Stimulated activated CD4-positive, alpha-beta T cell treated with anti-CD3 and anti-CD28 coated beads, TNF-alpha, amount 100 ng/mL, for 1 hour (primary cell): Measurements from ENCODE around the gene MYL9.

Source experiments
- DNase-seq, 3 donors: peaks; one replicate each; pipeline ENCODE4 v3.0.0-alpha.2; 2020; ENCODE audit warnings: low read depth in 3 of 3, low spot score in 1 of 3

MYL9 gene

DNA sequence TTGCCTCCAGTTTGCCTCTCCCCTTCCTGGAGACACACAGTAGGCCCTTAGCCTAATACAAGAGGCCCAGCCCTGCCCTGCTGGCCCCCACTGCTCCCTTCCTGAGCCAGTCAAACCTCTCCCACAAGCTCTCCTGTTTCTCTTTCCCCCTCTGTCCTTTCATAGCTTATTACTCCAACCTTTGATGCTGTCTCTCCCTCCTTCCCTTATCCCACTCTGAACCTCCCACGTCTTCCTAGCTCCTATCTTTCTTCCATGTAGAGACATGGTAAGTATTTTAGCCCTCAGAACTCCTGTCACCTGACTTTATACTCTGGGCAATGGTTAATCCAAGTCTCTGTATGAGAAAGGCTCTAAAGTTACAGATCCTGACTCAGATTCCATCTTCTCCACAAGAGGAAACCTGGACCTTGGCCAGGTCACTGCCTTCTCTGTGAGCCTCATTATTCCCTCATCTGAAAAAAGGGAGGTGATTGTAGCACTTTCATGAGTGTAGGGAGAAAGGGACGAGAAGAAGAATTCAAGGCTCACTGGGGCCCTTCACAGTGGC, 38.8 kb downstream of the MYL9 start:
- no peak for DNase-seq

DNA sequence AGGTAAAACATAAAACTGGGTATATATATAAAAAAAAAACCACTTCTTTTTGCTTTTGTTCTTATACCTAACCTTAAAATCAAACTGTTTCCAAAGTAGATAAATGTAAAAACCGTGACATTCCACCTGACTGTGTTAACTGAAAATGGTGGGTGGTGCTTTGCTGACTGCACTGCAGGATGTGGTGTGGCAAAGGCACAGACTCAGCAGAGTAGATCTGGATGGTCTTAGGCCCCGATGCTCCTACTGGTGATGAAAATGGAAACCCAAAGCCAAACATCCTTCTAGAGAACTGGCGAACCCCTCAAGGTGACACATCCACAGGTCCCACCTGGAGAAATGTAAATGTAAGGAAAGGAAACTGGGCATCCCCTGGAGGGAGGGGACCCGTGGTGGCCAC, 41.0 kb downstream of the MYL9 start:
- no peak for DNase-seq

DNA sequence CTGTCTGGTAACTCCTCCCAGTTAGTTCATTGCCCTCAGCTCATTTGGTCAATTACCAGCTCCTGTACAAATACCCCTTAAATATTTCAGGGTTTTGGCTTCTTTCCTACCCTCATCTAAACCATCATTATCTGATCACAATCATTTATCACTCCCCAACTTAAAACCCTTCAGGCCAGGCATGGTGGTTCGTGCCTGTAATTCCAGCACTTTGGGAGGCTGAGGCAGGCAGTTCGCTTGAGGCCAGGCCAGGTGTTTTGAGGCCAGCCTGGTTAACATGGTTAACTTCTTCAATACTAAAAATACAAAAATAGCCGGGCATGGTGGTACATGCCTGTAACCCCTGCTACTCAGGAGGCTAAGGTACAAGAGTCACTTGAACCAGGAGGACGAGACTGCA, 41.5 kb downstream of the MYL9 start:
- no peak for DNase-seq

DNA sequence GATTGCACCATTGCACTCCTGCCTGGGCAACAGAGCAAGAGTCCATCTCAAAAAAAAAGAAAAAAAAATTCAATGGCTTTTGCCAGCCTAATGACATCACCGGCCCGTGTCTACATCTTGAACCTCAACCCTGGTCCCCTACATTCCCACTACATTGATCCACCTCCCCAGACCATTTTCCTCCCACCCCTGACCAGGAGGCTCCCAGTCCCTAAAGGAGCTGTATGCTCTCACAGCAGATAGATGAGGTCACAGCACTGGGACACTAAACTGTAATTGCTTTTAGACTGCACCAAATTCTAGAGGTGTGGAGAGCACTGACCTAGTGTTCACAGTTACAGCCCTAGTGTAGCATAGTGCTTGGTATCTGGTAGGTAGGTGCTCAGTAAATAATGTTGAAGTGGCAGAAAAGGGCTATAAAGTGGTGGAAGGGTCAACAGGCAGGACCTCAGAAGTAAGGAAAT, 42.7 kb downstream of the MYL9 start:
- no peak for DNase-seq

DNA sequence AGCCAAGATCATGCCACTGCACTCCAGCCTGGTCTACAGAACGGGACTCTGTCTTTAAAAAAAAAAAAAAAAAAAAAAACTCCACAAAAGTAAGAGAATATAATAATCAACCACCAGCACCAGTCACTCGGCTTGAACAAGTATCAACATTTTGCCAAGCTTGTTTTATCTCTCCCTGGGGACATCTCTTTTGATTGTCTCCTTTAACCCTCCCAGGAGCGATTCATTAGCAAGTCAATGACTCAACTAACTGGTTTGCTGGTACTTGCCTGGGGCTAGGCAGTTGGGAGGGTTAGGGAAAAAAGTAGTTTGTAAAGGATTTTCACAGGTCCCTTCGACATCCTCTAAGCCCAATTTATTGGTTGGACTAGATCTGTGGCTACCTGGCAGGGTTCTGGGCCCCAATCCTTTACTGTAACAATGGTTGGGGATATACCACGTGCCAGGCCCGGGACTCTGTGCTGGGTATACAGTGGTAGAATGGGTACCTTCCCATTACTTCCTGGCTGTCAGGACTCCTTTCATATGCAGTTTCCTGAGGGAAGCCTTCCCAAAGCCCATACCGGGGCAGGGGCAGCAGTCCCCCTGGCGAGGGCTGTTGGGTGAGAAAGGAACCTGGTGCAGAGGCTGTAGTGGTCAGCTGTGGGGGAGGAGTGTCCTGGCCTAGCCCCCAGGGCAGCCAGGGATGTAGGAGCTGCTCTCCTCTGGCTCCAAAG, 44.2 kb downstream of the MYL9 start:
- no peak for DNase-seq

DNA sequence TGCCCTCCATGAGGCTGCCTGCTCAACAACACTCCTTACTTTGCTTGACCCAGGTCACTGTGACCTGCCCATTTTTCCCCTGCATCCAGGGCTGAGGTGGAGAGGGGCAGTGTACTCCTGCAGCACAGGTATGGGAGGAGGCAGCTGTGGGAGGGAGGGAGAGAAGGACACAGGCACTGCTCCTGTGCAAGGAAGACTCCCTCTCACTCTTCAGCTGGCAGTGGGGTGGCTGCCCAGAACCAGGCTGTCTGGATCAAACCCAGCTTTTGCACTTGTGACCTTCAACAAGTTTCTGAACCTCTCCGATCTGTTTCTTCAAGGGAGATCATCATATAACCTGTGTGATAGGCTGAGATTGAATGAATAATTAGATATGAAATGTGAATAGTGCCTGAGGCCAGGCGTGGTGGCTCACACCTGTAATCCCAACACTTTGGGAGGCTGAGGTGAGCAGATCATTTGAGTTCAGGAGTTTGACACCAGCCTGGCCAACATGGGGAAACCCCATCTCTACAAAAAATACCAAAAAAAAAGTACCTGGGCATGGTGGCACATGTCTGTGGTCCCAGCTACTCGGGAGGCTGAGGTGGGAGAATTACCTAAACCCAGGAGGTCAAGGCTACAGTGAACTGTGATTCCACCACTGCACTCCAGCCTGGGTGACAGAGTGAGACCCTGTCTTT, 46.2 kb downstream of the MYL9 start:
- DNase-seq = no peak

DNA sequence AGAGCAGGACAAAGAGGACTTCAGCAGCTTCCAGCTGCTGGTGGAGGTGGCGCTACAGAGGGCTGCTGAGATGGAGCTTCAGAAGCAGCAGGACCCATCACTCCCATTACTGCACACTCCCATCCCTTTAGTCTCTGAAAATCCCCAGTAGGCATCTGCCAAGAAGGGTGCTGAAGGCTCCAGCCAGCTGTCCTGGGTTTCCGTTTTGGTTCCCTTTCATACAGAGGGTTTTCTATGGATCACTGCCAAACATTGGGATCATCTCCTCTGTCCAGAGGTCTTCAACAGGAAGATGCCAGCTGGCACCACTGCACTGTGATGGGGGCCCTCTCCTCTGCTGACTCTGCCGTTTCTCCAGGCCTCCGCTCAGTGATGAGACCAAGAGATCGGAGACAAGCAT, 50.0 kb downstream of the MYL9 start:
- DNase-seq = no peak

DNA sequence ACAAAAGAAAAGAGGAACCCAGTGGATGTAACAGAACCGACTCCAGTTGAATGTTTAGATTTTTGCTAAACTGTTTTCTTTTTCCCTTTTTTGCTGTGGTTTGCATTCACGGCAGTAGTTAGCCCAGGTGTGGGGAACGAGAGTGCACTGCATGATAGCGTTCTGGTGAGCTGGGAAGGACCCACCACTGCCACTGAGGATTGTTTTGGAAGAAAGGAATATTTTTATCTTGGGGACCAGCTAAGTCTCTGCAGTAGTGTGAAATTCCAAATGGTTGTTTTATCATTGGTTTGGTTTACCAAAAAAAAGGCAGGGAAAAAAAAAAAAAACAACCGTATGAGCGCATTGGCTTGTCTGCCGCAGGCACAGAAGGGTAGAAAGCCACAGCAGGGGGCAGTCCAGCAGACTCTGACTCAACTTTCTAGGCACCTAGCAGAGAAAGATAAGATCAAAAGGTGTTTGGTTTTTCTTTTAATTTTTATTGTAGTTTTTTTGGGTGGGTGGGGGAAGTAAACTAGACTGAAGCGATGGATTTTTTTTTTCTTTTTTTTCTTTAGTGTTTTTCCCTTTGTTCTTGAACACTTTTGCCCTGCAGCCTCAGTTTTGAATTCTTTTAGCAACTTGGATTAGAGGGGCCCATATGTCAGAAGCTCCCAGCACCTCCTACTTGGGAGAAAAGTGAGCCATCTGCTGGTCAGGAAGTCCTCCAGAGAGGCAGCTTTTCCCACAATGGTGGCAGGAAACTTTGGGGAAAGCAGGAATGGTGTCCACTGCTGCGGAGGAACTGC, 50.7 kb downstream of the MYL9 start:
- no peak for DNase-seq

DNA sequence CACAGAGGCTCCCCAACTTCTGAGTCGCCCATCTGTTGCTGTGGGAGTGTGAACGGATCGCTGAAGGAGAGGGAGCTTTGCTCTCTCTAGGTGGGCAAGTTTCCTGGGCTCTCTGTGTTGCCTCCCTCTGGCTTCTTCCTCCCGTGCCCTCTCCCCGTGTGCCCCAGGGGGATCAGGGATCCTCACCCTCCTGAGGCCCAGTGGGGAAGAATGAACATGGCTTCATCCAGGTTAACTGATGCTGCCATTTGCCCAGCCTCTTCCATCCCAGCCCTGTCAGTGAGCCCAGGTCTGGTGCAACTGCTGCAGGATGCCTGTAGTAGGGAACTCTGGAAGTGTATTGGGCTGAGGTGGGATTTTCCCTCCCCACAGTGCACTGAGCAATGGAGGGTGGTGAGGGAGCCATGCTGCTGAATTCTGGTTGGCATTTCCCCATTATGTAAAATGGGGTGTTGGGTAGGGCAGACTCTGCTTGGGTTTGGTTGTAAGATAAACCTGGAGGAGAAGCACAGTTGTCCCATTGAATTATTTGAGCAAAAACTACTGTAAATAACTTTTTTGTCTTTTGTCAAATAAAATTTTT, 52.1 kb downstream of the MYL9 start:
- DNase-seq = no peak

DNA sequence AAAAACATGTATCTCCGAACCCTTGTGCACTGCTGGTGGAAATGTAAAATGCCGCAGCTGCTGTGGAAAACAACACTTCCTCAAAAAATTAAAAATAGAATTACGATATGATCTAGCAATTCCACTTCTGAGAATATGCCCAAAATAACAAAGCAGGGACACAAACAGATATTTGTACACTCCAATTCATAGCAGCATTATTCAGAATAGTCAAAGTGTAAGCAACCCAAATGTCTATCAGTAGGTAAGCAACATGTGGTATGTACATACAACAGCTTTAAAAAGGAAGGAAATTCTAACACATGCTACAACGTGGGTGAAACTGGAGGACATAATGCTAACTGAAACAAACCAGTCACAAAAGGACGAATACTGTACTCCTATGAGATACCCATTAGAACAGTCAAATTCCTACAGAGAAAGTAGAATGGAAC, 58.6 kb downstream of the MYL9 start:
- no peak for DNase-seq
